HFF-Myc (cell line): ENCODE results near the gene DCLK3.

Experiments used
- DNase-seq: peaks from one replicate; pipeline ENCODE4 v3.0.0-alpha.2; 2011; ENCODE audit warnings: low read depth; ENCODE audit errors: extremely low read depth
- H3K4me3 ChIP-seq: replicated peaks from 2 replicates; pipeline ENCODE4 v1.5.1; 2011; ENCODE audit warnings: low read depth, mild to moderate bottlenecking, control low read depth, low read length
- TF ChIP-seq, protein P1 (sequence below): IDR thresholded peaks from 2 replicates; pipeline ENCODE4 v1.5.1; 2012; ENCODE audit warnings: mild to moderate bottlenecking, low read depth, low read length, control low read depth; ENCODE audit errors: missing control alignments

The DCLK3 gene, protein sequence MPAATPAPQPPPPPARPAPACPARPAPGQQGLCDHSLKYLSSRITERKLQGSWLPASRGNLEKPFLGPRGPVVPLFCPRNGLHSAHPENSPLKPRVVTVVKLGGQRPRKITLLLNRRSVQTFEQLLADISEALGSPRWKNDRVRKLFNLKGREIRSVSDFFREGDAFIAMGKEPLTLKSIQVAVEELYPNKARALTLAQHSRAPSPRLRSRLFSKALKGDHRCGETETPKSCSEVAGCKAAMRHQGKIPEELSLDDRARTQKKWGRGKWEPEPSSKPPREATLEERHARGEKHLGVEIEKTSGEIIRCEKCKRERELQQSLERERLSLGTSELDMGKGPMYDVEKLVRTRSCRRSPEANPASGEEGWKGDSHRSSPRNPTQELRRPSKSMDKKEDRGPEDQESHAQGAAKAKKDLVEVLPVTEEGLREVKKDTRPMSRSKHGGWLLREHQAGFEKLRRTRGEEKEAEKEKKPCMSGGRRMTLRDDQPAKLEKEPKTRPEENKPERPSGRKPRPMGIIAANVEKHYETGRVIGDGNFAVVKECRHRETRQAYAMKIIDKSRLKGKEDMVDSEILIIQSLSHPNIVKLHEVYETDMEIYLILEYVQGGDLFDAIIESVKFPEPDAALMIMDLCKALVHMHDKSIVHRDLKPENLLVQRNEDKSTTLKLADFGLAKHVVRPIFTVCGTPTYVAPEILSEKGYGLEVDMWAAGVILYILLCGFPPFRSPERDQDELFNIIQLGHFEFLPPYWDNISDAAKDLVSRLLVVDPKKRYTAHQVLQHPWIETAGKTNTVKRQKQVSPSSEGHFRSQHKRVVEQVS

DNA sequence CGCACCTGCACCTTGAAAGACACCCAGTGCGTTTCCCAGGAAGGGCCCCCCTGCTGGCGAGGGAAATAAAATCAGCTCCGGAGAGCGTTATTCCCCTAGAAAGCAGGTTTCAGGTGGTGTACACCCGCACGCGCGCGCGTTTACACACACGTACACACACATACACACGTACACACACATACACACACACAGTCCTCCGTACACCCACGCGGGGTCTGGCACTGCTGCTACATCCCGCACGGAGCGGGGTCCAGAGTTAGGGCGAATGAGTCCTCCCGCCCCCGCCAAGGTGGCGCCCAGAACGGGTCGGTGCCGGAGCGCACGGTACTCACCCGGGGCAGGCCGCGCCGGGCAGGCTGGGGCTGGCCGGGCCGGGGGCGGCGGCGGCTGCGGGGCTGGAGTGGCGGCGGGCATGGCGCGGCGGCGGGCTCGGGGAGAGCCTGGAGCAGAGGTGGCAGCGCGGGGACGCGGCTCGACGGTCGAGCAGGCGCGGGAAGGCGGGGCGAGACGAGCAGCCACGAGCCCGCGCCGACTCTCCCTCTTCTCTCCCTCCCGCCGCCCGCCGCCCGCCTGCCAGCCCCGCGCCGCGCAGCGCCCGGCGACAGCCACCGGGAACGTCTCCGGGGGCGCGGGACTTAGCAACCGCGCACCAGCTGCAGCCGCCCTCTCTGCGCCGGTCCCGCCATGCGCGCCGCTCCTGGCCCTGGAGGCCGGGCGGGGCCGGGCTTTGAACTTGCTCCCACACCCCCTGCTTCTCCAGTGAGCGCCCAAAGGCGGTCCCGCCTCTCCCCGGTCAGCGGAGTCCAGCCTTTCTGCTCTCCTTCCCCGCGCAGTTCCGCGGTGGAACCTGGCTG is at the start of gene DCLK3:
TSS of gene DCLK3 (minus strand) at position 704 of the 854 bp plus-strand sequence. CDS start at position 414, 290 bp downstream.
- TF ChIP-seq, protein P1, sequence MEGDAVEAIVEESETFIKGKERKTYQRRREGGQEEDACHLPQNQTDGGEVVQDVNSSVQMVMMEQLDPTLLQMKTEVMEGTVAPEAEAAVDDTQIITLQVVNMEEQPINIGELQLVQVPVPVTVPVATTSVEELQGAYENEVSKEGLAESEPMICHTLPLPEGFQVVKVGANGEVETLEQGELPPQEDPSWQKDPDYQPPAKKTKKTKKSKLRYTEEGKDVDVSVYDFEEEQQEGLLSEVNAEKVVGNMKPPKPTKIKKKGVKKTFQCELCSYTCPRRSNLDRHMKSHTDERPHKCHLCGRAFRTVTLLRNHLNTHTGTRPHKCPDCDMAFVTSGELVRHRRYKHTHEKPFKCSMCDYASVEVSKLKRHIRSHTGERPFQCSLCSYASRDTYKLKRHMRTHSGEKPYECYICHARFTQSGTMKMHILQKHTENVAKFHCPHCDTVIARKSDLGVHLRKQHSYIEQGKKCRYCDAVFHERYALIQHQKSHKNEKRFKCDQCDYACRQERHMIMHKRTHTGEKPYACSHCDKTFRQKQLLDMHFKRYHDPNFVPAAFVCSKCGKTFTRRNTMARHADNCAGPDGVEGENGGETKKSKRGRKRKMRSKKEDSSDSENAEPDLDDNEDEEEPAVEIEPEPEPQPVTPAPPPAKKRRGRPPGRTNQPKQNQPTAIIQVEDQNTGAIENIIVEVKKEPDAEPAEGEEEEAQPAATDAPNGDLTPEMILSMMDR, result no peak
- no peak within 1 kb of the TSS for H3K4me3 ChIP-seq
- DNase-seq, result no peak

DNA sequence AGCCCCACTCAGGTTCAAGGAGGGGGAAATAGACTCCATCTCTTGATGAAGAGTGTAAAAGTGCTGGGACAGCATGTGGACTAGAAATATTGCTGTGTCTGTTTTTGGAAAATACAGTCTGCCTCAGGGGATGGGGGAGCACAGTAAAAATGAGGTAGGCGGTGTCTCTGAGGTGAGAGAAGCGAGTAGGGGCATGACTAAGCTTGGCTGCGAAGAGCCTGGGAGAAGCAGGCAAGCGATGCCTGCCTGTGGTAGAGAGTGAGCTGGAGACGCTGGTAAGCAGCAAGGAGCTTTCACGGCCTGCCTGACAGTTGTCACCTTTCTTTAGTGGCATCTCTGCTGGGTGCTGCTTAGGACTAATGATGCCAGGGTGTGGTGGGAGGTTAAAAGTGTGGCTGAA is 49.0 kb upstream of the DCLK3 start:
- no peak for DNase-seq
- no peak overlapping the region for H3K4me3 ChIP-seq
- TF ChIP-seq, protein P1, result no peak

DNA sequence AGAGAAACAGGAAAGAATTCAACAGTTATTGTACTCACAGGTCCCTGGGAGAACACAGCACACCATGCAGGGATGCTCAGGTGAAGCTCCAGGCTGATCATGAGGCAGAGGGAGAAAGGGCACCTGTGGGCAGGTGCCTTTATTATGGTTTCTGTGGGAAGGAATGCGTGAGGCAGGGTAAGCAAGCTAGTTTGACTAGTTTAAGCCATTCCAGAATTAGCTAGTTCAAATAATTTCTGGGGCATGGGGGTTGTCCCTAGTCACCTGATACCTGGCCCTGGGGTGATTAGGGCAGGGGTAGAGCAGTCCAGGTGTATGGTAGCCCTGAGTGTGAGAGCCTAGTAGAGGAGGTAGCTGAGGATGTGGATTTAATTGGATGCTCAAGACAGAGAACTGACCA is 47.9 kb upstream of the DCLK3 start:
- TF ChIP-seq, protein P1, result no peak
- no peak overlapping the region for H3K4me3 ChIP-seq

DNA sequence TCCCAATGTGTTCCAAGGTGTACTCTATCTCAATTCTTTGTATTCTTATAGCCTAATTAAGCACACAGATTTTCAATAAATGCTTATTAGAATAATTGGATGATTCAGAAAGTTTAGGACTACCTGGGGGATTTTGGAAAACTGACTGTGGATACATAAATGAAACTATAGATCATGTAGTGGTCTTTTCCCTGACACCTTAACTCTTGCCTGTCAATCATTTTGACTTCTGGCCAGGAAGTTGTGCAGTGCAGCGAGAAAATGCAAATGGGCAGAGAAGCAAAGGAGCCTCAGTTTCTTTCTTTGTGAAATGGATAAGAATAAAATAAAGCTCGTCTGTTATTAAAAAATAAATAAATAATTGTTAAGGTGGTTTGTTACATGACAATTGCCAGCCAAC is 47.4 kb upstream of the DCLK3 start:
- DNase-seq, result no peak
- no peak overlapping the region for H3K4me3 ChIP-seq
- TF ChIP-seq, protein P1, result no peak

More for the DNA sequence above, 47.9 kb upstream of the DCLK3 start:
- DNase-seq, result no peak

DNA sequence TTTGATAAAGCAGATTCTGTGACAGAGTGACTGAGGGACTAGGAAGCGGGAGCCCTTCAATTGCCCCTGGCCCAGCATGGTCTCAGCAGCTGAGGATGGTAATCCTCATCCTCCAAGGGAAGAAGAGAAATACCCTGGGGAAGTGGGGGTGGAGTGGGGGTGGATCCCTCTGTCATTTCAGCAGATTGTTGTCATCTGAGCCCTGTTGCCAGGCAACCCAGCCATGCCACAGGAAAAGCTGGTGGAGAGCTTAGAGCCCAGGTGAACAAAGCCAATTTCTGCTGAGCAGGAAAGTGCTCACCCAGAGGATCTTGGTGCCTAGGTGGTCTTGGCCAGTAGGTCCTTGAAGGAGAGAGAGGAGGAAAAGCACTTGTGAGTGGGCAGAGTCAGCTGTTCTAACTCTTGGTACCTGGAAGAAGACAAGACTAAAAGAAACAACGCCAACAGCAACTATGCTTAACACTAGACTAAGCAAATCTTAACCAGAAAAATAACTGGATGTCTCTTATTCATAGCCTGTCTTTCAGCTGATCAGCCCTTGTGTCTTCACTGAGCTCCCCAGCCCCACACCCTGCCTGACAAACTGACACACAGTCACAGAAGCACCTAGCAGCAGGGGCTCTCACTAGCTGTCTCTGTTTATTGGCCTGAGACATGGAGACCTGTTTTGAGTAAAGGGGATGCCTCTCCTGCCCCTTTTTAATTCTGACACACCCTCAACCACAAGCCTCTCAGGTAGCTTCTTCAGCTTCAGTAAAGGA is 40.1 kb upstream of the DCLK3 start:
- no peak for DNase-seq
- TF ChIP-seq, protein P1, result no peak
- no peak overlapping the region for H3K4me3 ChIP-seq
